ENCODE results near the gene SPCS3.
"Not testable (repeated sequence)": the region's sequence is repeated elsewhere in the genome, so short reads cannot be mapped to it uniquely, and the experiment has no call there.

Gene SPCS3

DNA sequence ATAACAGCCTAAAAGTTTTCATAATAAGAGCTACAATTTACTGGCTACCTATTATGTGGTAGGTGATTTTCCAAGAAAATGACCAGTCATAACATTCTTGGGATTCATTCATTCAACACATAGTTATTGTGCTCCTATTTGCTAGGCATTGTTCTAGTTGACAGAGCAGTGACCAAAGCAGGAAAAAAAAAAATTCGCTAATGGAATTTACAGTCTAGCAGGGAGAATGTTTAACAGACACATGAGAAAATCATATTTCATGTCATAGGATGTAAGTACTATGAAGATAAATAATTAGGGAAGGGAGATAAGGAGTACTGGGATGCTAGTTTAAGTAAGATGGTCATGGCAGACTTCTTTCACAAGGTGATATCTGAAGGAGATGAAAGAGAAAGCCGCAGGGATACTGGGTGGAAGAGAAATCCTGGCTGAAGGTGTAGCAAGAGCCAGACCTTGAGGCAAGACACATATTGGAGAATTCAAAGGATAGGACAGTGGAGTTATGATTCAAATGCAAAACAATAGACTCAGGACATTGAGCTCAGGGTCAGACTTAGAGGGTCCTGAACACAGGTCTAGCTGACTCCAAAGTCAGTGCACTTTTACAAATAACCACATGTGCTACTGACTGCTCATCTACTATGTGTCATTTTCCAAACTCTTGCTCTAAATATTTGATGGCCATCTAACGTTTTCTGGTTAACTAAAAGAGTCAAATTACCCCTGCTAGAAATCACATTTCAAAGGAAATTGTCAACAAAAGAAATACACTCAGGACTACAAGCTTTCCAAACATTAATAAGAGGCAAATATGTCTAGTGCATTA, 20.4 kb downstream of the SPCS3 start:
- no peak for DNase-seq (ENCODE audit: extremely low spot score)
- CTCF ChIA-PET: interaction anchor here (0.7 to 1.6 kb wide), 16 partner anchors 8 to 802 kb away, joined by 3 to 10 read pairs (median 3); partner anchors contain the start of gene SPATA4

GRCh38 chr4:176340871-176341685, 21.3 kb downstream of the SPCS3 start:
- TF ChIP-seq ZNF384 (IDR thresholded peaks at IDR 0.05) (peak; percentile 96), SP1 (IDR thresholded peaks at IDR 0.05) (no peak)
- CTCF ChIA-PET: interaction anchor here (0.6 to 1.6 kb wide), 20 partner anchors 9 to 803 kb away, joined by 3 to 10 read pairs (median 3); partner anchors contain the start of gene SPATA4
- DNase-seq (ENCODE audit: extremely low spot score): peak; percentile 45
- POLR2A ChIA-PET: no interaction called here

More for the DNA sequence above, 20.4 kb downstream of the SPCS3 start:
- POLR2A ChIA-PET: no interaction called here
- TF ChIP-seq SUZ12 (IDR thresholded peaks at IDR 0.05): no peak
- TF ChIP-seq TARDBP (IDR thresholded peaks at IDR 0.05): no peak
- TF ChIP-seq FOXK2 (IDR thresholded peaks at IDR 0.05): no peak
- TF ChIP-seq ELF4 (IDR thresholded peaks at IDR 0.05): no peak
- TF ChIP-seq L3MBTL2 (conservative IDR thresholded peaks at IDR 0.05): no peak

DNA sequence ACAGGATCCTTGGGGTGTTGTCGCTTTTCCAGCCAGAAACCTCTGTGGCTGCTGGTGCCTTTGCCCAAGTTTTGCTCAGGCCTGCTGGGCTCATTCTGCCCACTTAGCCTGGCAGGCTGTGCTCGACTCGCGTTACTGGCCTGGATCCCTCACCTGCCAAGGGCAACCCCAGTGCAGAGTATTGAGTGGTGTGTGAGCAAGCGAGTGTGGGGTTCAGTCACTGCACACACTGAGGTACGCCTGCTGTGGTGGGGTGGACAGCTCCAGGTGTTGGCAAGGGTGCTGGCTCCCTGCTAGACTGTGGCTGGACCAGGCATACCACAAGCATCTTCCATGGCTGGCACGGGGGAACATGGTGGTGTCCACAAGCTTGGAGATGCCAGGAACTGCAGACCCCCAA, 22.6 kb downstream of the SPCS3 start:
- TF ChIP-seq HDGF (IDR thresholded peaks at IDR 0.05; ENCODE audit: borderline replicate concordance) (no peak), LEF1 (IDR thresholded peaks at IDR 0.05; ENCODE audit: borderline replicate concordance) (no peak), ELF4 (IDR thresholded peaks at IDR 0.05) (no peak), PKNOX1 (IDR thresholded peaks at IDR 0.05) (no peak), ZNF384 (IDR thresholded peaks at IDR 0.05) (no peak)
- CTCF ChIA-PET: interaction anchor here (1.3 to 1.4 kb wide), 2 partner anchors 15 to 192 kb away, joined by 4 to 7 read pairs; no protein-coding TSS in a partner anchor
- POLR2A ChIA-PET: no interaction called here
- no peak for DNase-seq (ENCODE audit: extremely low spot score)

- ChIA-PET POLR2A (no interaction called here), CTCF (no interaction called here)
- TF ChIP-seq LEF1 (IDR thresholded peaks at IDR 0.05; ENCODE audit: borderline replicate concordance): no peak
- no peak for TF ChIP-seq PKNOX1 (IDR thresholded peaks at IDR 0.05)
- no peak for TF ChIP-seq HDGF (IDR thresholded peaks at IDR 0.05; ENCODE audit: borderline replicate concordance)
- no peak for TF ChIP-seq SUZ12 (IDR thresholded peaks at IDR 0.05)
- TF ChIP-seq NFRKB (IDR thresholded peaks at IDR 0.05): no peak
- TF ChIP-seq SP1 (IDR thresholded peaks at IDR 0.05): no peak
- TF ChIP-seq ZNF384 (IDR thresholded peaks at IDR 0.05): no peak
- TF ChIP-seq FOXA1 (IDR thresholded peaks at IDR 0.05): no peak
- TF ChIP-seq CTBP1 (IDR thresholded peaks at IDR 0.05; ENCODE audit: borderline replicate concordance): no peak
- no peak for TF ChIP-seq ARNT (IDR thresholded peaks at IDR 0.05)
- TF ChIP-seq L3MBTL2 (conservative IDR thresholded peaks at IDR 0.05): no peak
- DNase-seq (ENCODE audit: extremely low spot score): no peak
Observed at GRCh38 chr4:176343286-176343685, 23.5 kb downstream of the SPCS3 start.

DNA sequence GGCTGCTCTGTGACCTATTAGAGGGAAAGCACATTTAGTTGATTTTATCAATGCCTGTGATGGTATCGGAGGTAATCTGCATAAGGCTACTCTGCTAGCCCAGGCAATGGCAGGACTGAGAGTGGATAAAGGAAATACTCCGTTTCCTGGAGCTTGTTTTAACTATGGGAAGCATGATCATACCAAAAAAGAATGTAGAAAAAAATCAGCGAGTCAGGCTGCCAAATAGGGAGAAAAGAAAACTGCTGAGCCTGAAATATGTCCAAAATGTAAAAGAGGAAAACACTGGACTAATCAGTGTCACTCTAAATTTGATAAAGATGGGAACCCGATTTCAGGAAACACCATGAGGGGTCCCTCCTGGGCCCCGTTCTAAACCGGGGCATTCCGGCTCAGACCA, 25.6 kb downstream of the SPCS3 start:
- CTCF ChIA-PET; POLR2A ChIA-PET; DNase-seq (ENCODE audit: extremely low spot score): not testable (repeated sequence)

DNA sequence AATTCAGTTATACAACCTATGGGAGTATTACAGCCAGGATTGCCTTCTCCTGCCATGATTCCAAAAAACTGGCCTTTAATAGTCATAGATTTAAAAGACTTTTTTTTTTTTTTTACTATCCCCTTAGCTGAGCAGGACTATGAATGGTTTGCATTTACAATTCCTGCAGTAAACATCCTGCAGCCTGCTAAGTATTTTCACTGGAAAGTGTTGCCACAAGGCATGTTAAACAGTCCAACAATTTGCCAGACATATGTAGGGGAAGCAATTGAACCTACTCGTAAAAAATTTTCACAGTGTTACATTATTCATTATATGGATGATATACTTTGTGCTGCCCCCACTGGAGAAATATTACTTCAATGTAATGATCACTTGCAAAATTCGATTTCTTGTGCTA, 27.1 kb downstream of the SPCS3 start:
- CTCF ChIA-PET: interaction anchor here (0.6 kb wide), 1 partner anchor 291 kb away, joined by 3 read pairs; no protein-coding TSS in a partner anchor
- POLR2A ChIA-PET: not testable (repeated sequence)

GRCh38 chr4:176350671-176351070, 30.9 kb downstream of the SPCS3 start:
- no peak for DNase-seq (ENCODE audit: extremely low spot score)
- ChIA-PET CTCF (no interaction called here), POLR2A (no interaction called here)
- TF ChIP-seq LEF1 (IDR thresholded peaks at IDR 0.05; ENCODE audit: borderline replicate concordance) (no peak), ZNF384 (IDR thresholded peaks at IDR 0.05) (no peak), FOXA1 (IDR thresholded peaks at IDR 0.05) (no peak), CTBP1 (IDR thresholded peaks at IDR 0.05; ENCODE audit: borderline replicate concordance) (no peak), PKNOX1 (IDR thresholded peaks at IDR 0.05) (no peak)

More for the DNA sequence above, 27.1 kb downstream of the SPCS3 start:
- not testable (repeated sequence) for DNase-seq (ENCODE audit: extremely low spot score)

Data from HEK293T (cell line).